GM12875 (cell line): ENCODE results near the gene CD244.
"Not testable (repeated sequence)": the region's sequence is repeated elsewhere in the genome, so short reads cannot be mapped to it uniquely, and the experiment has no call there.

Experiments
- H3K4me3 ChIP-seq: one replicate; pipeline ENCODE4 v1.5.1; 2011; ENCODE audit warnings: low read depth, low read length, control low read depth
- CTCF ChIP-seq: IDR thresholded peaks from 2 replicates; pipeline ENCODE4 v1.5.1; 2011; ENCODE audit warnings: low read depth, mild to moderate bottlenecking, control low read depth, inconsistent platforms, low read length, moderate library complexity, borderline replicate concordance; ENCODE audit not compliant: insufficient read depth

CD244 gene

GRCh38 chr1:160877221-160877620 lies 14.5 kb upstream of the CD244 start:
- TF ChIP-seq CTCF, result peak; percentile 33; the same call in 1 of the 2 replicates
- no peak overlapping the region for H3K4me3 ChIP-seq

- no peak for TF ChIP-seq CTCF
- H3K4me3 ChIP-seq, result no peak overlapping the region
These were observed 13.6 kb upstream of the CD244 start for GRCh38 chr1:160876311-160876710.

GRCh38 chr1:160875591-160875990 lies 12.9 kb upstream of the CD244 start:
- H3K4me3 ChIP-seq, result not testable (repeated sequence)

GRCh38 chr1:160874935-160875334 lies 12.2 kb upstream of the CD244 start:
- no peak for TF ChIP-seq CTCF
- H3K4me3 ChIP-seq, result no peak overlapping the region

GRCh38 chr1:160868141-160868540 lies 5.5 kb upstream of the CD244 start:
- no peak for TF ChIP-seq CTCF

GRCh38 chr1:160867651-160868050 lies 5.0 kb upstream of the CD244 start:
- not testable (repeated sequence) for H3K4me3 ChIP-seq

More at GRCh38 chr1:160868141-160868540, 5.5 kb upstream of the CD244 start:
- no peak overlapping the region for H3K4me3 ChIP-seq

- no peak for TF ChIP-seq CTCF
- H3K4me3 ChIP-seq, result no peak overlapping the region
These were observed 4.1 kb upstream of the CD244 start for GRCh38 chr1:160866695-160867260.

GRCh38 chr1:160866001-160866694 lies 3.5 kb upstream of the CD244 start:
- TF ChIP-seq CTCF, result no peak

More at GRCh38 chr1:160866001-160866694, 3.5 kb upstream of the CD244 start:
- H3K4me3 ChIP-seq, result no peak overlapping the region
